ENCODE results near the gene STK11. TPM values are rescaled to one million over a fixed set of nuclear protein-coding genes. Genes with fewer than 3 reads are reported as not detected.

Gene STK11
- polyA plus RNA-seq (ENCODE audit: insufficient read length) = 50.5 TPM

GRCh38 chr19:1205114-1206099 lies at the start of gene STK11:
TSS of gene STK11 (plus strand) at chr19:1205778. CDS start at chr19:1206914, 1,136 bp downstream.
- DNase-seq (ENCODE audit: low read depth) = peak; percentile 83

DNA sequence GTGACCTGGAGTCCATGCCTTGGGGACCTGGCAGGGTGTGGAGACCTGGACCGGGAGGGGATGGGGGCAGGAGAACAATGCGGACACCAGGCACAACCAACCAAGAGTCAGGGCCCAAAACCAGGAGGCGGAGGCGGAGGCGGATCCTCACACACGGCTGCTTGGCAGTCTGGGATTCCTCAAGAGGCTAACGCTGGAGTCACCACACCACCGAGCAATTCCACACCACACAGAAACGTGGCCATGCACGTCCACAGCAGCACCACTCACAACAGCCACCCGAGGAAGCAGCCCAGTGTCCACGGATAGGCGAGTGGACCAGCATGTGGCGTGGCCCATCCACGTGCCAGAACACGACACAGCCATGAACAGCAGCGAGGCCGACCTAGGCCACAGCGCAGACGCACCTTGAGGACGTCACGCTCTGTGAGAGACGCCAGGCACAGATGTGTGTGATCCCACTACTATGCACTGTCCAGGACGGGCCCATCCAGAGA lies 49.2 kb upstream of the STK11 start:
- DNase-seq (ENCODE audit: low read depth) = no peak

DNA sequence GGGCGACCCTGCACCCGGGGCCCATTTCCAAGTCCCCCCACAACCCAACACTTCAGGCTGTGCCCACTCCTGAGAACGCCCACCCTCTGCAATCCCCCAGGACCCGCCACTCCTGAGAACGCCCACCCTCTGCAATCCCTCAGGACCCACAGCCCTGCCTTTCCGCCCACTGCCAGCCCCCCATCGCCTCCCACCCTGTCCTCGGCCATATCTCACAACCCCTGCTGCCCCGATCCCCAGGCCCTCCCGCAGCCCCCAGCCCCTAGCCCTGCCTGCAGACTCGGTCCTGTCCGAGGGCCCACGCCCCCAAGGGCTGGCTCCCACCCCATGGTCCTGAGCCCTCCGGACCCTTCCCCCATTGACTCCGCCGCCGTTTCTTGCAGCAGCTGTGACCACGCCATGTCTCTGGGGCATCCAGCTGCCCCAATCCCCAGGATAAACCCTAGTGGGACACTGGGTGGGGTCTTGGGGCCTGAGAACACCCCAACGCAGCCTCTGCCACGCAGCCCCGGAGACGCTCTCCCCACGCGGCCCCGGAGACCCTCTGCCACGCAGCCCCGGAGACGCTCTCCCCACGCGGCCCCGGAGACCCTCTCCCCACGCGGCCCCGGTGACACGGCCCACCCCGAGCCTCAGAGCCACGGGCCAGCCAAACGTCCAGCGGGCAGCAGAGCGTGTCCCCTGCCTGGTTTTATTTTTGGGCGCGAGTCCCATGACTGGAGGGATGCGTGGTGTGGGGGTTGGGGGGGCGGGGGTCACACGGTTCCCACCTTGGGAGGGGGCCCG lies 48.6 kb upstream of the STK11 start:
- DNase-seq (ENCODE audit: low read depth) = no peak

DNA sequence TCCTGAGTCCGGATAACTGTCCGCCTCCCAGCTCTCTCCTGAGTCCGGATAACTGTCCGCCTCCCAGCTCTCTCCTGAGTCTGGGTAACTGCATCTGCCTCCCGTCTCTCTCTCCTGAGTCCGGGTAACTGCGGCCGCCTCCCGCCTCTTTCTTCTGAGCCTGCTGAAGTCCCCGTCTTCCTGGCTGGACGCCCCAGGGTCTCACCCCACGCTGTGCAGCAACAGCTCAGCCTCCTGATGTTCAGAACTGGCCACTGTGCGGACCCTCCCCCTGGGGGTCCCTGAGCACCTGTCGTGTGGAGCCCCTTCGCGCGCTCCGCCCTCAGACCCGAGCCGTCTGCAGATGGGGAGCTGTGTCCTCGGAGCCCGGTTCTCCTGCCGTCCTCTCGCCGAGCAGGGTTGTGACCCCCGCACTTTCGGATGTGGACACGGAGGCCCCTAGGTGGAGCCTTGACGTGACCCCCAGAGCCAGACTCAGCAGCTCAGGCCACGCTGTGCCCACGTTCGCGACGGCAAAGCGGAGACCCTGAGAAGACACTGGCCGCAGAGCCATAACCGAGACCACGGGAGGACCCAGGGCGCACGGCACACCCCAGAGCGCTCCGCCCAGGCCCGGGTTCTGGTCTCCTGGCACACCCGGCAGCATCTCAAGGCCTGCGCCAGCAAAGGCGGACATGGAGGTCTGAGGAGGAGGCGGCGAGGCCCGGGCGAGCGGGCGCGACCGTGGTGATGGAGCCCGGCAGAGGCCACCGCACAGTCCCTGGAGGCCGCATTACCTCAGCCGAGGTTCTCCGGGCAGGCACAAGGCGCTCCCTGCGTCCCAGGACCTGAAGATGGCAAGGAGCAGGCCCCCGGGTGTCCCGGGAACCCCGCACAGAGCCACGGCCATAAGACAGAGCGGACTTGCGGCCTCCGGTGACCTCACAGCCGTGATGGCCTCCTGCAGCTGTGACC lies 47.4 kb upstream of the STK11 start:
- no peak for DNase-seq (ENCODE audit: low read depth)

DNA sequence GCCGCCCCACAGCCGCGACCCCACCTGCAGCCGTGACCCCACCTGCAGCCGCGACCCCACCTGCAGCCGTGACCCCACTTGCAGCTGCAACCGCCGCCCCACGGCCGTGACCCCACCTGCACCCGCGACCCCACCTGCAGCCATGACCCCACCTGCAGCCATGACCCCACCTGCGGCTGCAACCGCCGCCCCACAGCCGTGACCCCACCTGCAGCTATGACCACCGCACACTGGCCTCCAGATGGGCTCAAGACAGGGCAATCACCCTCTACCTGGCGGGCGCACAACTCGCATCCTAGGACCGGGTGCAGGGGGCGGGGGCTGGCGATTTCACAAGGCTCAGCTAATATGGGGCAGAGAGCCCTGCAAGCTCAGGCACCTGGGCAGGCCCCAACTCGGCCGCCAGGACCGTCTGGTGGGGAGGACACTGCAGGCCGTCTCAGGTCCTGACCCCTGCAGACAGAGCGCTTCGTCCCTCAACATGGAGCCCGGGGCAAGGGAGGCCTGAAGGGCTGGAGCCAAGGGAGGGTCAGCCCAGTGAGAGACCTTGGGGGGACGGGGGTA lies 46.6 kb upstream of the STK11 start:
- DNase-seq (ENCODE audit: low read depth) = no peak

- no peak for DNase-seq (ENCODE audit: low read depth)
Observed at GRCh38 chr19:1159864-1160595, 45.5 kb upstream of the STK11 start.

DNA sequence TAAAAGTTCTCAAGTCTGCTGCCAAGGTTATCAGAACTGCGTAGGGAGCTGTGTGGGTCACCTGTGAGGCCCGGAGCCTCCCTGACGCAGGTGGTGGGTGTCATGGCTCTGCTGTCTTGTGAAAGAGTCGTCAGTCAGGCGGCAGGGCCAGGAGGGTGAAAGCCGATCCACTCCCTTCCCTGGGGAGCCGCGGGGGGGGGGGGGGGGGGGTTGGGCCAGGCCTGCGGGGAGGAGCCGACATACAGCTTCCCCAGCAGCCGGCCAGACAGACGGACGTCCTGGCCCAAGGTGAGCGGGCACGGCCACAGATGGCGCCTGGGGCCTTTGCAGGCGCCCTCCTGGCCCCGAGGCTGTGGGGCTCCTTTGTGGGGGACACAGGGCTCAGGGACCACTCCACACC lies 43.9 kb upstream of the STK11 start:
- no peak for DNase-seq (ENCODE audit: low read depth)

- DNase-seq (ENCODE audit: low read depth) = no peak
Observed at GRCh38 chr19:1162404-1163282, 42.9 kb upstream of the STK11 start.

- no peak for DNase-seq (ENCODE audit: low read depth)
Observed at GRCh38 chr19:1163283-1163933, 42.2 kb upstream of the STK11 start.

- DNase-seq (ENCODE audit: low read depth) = no peak
Observed at GRCh38 chr19:1163934-1164683, 41.5 kb upstream of the STK11 start.

GRCh38 chr19:1164684-1165531 lies 40.7 kb upstream of the STK11 start:
- DNase-seq (ENCODE audit: low read depth) = no peak

- DNase-seq (ENCODE audit: low read depth) = no peak
Observed at GRCh38 chr19:1166872-1167573, 38.6 kb upstream of the STK11 start.

DNA sequence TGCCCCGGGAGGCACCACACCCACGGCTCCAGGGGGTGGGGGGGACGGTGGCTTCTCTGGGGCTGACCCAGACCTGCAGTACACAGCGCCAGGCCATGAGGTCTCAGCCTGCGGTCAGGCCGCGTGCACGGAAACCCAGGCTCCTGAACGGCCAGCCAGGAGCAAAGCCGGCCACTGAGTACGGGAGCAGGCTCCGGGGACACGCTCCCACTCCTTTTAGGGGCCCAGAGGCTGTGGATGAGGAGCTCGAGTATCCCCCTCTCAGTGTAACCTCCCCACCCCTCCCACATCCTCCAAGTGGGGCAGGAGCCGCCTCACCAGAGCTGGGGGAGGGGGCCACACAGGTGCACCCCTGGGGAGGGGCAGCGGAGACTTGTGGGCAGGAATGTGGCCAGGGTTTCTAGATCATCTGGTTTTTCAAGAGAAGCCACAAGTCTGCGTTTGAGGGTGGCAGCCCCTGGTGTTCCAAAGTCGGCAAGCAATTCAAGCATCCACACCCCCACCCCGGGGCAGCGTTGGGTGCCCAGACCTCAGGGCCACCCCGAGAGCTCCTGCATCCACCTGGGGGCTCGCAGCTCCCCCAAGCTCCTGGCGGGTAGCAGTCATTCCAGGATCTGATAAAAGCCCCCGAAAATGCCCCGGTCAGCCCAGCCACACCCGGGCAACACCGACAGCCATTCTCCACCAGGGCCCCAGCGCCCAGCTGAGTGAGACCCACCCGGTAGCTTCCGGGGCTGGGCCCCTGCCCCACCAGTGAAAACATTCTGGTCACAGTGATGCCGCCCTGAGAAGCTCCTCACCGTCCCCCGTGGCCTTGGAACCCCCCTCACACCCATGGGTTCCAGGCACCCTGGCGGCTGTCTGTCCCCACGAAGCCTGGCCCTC lies 37.6 kb upstream of the STK11 start:
- DNase-seq (ENCODE audit: low read depth) = no peak

- DNase-seq (ENCODE audit: low read depth) = no peak
Observed at GRCh38 chr19:1168572-1169410, 36.8 kb upstream of the STK11 start.
